ENCODE measurements around the gene CD4. TPM values are rescaled to one million over a fixed set of nuclear protein-coding genes. Genes with fewer than 3 reads are reported as not detected.

The CD4 gene
- polyA plus RNA-seq, 1 donor, result 25.5 TPM

DNA sequence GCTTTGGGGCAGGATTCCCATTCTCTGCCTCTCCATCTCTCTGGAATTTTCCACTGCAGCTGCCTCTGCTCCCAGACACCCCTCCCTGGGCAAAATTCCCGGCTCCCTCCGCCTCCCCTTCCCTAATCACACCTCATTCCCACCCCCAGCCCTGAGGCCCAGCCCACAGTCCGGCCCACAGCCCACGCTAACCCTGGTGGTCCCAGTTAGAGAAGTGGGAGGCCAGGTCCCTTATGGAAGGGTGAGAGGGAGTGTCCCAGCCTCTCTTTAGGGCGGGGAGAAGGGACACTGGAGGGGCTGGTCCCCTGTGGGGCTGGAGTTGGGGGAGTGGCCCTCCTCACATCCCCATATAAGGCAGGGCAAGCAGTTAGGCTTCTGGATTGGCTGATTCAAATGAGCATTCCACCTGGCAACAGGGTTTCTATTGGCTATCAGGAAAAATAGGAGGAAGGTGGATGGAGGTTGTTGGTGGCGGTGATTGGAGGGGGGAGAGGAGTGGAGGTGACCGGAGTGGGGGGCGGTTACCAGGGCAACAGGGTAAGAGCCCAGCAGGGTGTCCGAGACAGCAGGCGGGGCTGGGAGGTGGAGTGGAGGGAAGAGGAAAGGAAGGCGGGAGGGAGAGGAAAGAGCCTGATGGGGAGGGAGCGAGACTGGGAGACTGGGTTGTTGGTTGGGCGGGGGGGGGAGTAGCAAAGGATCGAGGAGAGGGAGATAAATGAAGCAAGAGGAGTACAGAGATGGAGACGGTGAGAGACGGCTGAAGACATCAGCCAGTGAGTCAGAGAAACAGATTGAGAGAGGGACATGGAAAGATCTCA lies 25.1 kb upstream of the CD4 start:
- DNase-seq, result peak; percentile 98

DNA sequence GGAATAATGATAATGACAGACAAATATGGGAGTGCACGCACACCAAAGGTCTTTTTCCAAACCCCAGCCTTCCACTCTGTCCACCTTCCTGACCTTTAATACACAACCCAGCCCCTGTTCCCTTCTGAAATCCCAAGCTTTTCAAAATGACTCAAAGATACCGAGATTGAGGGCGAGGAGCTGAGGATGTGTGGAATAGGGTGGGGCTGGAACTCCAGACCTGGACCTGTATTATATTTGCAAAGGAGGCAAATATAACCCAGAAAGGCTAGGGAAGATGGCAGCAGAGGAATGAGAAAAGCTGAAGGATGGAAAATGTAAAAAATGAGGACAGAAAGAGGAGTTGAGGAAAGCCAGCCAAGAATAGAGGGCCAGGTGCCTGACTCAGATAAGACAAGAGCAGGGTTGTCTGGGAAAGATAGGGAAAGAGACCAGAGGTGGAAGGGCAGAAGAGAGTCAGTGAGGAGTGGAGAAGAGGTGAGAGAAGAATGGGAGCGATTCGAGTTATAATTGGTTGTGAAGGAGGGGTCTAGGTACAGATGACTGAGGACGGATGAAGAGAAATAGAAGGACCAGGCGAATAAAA lies 24.2 kb upstream of the CD4 start:
- no peak for DNase-seq

DNA sequence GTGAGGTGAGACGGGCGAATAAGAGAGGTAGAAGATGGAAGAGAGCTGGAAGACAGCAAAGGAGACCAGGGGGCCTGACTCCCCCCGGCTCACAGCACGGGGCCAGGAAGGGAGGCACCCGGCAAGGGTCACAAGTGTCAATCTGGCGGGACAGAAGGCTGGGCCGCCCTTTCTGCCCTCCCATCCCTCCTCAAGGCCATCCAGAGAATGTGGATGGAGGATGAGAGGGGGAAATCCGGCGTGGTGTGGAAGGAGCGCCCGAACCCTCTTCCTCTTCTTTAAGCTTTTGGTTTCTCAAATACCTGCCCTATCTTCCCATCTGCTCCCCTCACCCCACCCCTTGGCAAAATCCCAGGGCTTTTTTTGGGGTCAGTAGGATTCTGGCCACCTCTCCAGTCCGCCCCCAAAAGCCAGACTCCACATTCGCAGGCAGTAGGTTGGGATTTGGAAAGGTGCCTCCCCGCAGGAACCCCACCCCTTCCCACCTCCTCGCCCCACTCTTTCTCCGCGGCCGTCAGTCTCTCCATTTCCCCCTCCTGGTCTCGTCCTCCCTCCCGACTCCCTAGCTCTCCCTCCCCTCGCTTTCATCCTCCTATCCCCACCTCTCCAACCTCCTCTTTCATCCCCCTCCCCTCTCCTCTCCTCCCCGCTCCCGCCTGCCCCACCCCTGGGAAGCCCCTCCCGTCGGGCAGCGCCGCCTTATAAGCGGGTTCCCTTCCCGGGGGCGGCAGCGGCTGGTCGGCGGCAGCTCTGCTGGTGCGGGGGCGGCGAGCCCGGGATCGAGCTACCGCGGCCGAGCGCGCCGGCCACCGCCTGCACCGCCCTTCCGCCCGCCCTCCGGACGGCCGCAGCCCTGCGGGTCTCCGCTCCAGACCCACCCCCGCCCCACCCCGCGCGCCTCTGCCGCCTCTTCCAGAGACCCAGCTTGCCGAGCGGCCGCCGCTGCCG lies 23.4 kb upstream of the CD4 start, which contains the start of gene PTMS:
Gene PTMS, plus strand, starts transcription at position 730 of the 948 bp plus-strand sequence. CDS start 343 bp downstream, outside the sequence.
- peak; percentile 88 for DNase-seq

DNA sequence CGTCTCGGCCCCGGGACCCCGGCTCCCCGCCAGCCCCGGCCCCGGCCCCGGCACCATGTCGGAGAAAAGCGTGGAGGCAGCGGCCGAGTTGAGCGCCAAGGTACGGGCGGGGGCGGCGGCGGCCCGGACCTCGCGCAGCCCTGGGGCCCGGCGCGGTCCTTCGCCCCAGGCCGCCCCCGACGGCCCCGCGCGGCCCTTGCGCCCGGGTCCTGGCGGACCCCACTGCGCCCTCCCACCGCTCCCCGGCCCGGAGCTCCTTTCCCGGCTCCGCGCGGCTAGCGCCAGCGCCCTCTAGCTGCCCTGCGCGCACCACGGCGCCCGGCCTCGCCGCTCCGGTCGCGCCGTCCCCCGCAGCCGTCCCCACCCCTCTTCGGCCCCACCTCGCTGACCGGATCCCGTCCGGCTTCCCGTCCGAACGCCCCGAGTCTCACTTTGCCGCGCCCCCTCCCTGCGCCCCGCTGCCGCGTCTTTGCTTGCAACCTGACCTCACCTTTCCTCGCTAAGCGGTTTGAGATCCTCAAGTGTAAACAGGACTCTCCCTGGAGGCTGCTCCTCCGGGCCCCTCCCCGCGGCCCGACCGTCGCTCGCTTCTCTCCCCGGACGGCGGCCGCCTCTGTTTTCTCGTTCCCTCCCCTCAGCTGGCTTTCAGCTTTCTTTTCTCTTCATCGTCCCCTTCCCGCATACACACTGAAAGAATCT lies 22.5 kb upstream of the CD4 start:
- peak; percentile 72 for DNase-seq

DNA sequence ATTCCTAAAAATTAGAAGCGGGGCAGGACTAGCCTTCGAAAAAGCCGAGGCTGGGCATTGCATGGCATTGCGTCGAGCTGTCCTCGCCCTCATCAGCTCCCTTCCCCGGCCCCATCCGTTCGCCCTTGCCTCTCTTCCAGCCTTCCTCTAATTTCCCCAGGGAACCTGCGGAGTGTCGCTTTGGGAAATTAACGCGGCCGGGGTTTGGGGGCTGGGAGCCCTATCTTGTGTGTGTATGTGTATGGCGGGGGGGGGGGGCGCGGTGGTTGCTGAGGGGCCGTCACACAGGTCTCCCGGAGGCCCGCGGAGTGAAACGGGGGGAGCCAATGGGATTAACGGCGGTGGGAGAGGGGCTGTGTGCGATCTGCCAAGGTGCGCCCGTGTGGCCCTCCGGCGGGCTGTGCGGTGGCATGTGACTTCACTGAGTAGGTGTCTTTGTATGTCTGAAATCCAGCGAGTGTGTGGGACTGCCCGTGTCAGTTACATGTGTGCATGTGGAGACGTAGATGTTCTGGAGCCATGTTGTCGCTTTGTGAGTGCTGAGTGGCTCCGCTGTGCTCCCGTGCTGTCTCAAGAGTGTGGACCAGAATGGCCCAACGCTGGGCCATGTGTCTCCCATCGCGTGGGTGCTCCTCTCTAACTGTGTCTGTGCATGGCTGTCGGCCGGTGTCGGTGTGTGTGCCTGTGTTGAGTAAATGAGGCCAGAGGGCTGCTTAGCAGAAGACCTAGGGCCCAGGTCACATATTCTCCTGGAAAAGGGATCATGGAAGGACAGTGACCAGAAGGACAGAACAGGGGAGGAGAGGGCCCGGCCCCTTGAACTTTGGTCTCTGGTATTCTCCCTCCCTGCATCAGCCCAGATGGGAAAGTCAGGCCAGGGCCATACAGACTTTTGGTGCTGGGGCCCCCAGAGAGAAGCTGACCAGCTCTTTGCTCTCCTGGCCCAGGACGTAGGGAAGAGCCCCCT lies 21.7 kb upstream of the CD4 start:
- DNase-seq, result peak; percentile 34

DNA sequence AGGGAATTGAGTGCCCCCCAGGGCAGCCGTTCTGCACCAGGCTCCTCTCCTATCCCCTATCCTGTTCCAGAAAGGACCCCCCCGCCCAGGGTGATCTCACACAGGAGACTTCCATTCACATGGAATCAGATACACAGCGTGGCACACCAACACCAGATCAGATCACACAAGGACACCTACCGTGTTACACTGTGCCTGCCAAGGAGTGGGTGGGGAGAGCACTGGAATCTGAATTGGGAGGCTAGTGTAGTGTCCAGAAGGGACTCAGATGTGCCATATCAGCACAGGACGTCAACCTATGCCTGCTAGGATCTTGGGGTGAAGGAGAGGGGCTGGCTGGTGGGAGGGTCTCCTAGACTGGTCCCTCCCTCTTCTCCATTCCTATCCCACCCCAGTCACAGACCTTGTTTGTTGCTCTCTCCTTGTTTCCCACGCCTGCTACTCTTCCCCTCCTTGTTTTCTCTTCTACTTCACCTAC lies 20.9 kb upstream of the CD4 start:
- DNase-seq, result peak; percentile 42

DNA sequence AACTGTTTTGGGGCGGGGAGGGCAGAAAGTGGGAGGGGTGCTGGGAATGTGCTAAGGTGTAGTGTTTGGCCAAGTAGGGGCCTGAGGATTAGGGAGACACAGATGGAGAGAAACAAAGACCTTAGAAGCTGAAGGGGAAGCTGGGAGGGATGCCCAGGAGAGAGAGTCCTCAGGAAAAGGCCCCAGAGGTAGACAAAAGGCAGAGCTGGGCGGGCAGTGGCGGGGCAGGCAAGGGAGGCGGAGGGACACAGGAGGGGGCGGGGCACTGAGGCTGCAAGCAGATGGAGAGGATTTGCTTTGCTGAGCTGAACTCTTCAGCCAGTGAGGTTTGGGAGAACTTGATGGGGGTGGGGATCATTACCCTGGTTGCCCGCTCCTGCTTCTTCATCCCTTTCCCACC lies 20.3 kb upstream of the CD4 start:
- DNase-seq, result peak; percentile 58

DNA sequence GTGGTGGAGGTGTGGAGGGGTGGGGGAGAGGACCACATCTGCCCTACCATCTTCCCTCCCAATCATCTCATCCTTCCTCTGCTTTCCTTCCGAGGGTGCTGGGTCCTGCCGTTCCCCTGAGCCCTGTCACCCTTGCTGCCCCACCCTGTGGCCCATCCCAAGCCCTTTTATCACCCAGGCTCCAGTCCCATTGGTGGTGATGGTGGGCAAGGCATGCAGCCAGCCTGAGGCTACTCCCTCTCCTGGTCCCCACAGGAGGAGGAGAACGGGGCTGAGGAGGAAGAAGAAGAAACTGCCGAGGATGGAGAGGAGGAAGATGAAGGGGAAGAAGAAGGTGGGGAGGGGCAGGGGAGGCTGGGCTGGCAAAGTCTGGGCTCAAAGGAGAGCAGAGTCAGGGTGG lies 19.7 kb upstream of the CD4 start:
- no peak for DNase-seq

DNA sequence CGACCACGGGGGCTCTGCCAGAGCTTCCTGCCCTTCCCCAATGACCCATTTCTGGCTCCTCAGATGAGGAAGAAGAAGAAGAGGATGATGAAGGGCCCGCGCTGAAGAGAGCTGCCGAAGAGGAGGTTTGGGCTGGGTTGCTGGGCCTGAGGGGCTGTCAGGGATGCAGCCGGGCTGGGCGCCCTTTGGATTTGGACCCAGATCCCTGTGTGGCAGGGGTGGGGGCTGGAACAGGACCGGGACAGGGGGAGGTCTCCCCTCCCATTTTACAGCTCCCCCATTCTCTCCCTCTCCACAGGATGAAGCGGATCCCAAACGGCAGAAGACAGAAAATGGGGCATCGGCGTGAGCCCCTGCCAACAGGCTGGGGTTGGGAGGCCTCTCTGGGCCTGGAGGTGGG lies 19.2 kb upstream of the CD4 start:
- DNase-seq, result no peak

DNA sequence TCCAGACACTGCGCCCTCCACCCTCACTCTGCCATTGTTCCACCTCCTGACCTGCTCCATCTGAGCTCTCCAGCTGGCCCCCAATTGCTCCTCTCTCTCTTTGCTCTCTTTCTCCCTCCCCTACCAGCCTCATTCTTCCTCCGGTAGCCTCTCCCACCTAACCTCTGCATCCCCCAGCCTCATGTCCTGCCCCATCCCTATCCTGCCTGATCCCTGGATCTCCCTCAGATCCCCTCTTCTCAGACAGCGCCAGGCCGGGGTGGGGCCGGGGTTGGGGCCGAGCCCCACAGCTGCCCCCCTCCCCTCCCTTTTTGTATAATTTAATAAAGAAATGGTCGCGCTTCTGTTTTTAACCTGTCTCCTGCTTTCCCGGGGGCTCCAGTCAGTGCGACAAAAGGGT lies 18.7 kb upstream of the CD4 start:
- DNase-seq, result no peak

DNA sequence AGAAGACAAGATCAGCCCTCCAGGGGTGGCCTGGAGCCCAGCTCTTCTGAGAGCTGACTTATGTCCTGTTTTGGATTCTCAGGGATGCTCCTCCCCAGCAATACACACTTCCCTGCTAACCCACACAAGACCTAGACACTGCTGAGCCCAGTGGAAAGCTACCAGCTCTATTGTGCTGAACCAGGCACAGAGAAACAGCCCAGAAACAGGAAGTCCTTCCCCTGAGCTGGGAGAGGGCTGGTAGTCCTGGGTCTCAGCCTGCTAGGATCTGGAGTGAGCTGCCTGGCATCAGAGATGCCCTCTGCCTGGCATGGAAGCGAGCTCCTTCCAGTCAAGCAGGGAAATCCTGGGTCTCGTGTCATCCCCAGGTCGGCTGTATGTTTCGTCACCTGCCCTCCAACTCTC lies 18.2 kb upstream of the CD4 start:
- DNase-seq, result no peak

DNA sequence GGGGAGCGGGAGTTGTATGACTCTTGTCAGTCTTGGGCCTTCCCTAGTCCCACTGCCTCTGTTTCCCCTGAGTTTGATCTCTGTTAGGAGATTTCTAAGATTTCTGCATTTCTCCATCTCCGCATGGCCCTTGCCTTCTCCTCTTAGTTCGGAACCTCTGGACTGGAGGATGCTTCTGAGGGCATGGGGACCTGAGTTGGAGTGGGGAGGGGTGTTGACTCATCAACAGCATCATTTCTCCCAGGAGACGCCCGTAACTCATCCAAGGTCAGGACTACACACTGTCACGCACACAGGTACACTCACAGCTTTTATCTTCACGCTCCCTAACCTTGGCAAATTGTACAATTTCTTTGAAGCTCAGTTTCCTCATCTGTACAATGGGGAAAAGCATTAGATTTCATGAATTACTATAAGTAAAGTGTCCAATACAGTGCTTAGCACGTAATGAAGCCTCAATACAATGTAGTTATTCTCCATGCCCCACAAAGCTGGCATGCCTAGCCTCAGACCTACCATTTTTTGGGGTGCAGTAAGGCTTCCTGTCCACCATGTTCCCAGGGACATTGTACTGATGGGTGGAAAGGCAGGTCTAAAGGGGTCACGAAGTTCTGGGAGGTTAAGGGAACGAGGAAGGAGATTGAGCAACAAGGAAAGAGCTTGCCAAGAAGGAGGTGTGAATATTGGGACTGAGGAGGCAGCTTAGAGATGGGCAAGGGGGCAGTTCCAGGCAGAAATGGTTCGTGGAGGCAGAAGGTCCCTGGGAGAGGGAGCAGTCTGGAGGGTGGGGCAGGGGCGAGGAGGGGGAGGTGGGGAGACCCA lies 17.6 kb upstream of the CD4 start:
- DNase-seq, result no peak

DNA sequence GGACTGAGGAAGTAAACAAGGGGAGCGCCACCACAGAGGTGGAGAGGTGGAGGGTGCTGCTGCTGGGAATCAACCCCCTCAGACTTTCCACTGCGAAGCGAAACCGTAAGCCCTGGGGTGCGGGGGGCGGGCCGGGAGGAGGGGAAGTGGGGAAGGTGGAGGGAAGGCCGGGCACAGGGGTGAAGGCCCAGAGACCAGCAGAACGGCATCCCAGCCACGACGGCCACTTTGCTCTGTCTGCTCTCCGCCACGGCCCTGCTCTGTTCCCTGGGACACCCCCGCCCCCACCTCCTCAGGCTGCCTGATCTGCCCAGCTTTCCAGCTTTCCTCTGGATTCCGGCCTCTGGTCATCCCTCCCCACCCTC lies 17.0 kb upstream of the CD4 start, which contains the start of gene LAG3:
Gene LAG3, plus strand, starts transcription at position 190 of the 365 bp plus-strand sequence. CDS start 333 bp downstream, outside the sequence.
- DNase-seq, result no peak

DNA sequence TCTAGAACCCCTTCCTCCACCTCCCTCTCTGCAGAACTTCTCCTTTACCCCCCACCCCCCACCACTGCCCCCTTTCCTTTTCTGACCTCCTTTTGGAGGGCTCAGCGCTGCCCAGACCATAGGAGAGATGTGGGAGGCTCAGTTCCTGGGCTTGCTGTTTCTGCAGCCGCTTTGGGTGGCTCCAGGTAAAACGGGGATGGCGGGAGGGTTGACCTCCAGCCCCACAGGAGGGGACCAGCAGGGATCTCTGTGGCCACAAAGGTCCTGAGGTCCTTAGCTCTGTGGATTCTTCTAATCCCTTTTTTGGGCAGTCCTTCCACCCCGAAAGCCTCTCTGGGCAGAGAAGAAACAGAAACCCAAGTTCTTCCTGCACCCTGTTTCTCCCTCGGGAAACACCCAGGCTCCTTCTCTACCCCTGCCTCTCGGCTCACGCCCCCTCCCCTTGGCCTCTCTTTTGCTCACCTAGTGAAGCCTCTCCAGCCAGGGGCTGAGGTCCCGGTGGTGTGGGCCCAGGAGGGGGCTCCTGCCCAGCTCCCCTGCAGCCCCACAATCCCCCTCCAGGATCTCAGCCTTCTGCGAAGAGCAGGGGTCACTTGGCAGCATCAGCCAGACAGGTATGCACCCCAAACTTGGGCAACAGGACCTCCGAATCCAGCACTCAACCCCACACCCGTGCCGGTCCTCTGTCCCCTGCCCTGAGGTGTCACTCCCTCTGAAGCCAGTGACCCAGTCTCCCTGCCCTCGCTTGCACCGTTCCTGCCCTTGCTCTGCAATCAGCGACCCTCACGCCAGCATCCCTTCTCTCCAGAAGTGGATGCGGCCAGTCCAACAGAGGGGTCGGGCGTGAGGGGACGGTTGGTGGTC lies 16.4 kb upstream of the CD4 start:
- no peak for DNase-seq

DNA sequence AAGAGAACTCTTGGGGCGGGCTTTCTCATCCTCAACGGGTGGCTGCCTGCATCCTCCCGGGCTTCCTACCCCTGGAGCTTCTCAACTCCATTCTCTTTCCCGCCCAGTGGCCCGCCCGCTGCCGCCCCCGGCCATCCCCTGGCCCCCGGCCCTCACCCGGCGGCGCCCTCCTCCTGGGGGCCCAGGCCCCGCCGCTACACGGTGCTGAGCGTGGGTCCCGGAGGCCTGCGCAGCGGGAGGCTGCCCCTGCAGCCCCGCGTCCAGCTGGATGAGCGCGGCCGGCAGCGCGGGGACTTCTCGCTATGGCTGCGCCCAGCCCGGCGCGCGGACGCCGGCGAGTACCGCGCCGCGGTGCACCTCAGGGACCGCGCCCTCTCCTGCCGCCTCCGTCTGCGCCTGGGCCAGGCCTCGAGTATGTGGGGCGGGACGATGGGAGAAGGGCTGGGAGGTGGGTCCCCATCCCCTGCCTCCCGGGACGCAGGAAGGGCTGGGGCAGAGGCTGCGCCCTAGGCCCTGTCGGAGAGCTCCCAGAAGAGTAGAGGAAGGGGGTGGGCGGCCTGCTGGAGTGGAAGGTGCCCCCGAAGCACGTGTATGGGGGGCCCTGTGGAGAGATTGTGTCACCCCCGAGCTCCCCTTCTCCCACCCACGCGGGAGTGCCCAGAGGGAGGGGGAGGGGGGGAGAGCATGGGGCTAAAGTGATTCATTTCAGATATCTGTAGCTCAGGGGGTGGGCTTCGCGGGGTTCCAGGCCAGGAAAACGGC lies 15.6 kb upstream of the CD4 start:
- no peak for DNase-seq

DNA sequence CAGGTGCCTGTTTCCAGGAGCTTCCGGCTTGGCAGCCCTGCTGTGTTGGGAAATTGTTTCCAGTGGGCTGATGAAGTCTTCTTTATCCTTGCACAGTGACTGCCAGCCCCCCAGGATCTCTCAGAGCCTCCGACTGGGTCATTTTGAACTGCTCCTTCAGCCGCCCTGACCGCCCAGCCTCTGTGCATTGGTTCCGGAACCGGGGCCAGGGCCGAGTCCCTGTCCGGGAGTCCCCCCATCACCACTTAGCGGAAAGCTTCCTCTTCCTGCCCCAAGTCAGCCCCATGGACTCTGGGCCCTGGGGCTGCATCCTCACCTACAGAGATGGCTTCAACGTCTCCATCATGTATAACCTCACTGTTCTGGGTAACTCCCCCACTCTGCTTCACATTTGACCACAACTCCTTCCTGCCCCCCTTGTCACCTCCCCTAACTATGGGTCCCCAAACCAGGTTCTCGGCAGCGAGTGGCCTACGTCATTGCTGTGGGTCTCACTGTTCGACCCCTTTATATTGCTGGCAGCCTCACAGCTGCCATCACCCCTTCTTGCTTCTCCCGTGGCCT lies 14.7 kb upstream of the CD4 start:
- no peak for DNase-seq

Measured in left kidney (tissue), 2 donors.